HPDE6-E6E7 (cell line): Measurements from ENCODE around the gene JAK1.

Source experiments
- DNase-seq: peaks from one replicate; pipeline ENCODE4 v3.0.0; 2011; ENCODE audit warnings: missing footprints; ENCODE audit errors: extremely low spot score

The JAK1 gene

DNA sequence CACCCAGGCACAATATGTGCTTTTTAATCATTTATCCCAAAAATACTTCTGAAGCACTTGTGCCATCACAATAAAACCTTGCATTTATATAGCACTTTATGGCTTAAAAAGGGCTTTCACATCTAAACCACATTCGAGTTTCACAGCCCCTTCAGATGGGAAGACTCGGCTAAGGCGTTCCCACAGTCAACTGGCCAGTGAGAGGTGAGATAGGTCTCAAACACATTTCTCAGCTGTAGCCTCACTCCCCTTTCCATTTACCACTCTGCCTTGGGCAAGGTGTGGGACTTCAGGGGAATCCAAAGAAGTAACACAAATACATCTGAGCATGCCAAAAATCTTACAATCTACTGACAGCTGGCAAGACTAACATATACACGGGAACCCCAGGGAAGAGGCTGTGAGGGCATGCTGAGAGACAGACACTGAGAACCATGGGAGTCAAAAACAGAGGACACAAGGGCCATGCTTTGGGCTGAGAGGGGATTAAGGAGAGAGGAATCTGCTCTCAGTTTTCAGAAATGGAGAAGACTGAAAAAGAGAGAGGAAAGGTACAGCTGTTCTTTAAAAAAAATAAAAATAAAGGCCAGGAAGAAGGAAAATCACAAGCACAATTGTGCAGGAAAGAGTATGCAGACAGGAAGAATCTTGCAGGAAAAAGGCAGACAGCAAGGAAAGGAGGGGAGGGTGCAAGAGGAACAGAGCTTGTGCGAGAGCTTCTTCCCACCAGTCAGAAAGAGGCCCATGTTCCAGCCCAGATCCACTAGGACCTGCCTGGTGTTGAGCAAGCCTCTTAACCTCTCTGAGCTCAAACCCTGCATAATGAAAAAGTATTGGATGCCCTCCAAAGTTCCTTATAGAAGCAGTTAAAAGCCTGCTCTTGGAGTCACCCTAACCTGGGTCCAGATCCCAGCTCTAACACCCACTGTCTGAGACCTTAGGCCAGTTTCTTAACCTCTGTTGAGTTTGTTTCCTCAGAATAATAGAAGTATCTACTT is 73.5 kb downstream of the JAK1 start:
- no peak for DNase-seq

DNA sequence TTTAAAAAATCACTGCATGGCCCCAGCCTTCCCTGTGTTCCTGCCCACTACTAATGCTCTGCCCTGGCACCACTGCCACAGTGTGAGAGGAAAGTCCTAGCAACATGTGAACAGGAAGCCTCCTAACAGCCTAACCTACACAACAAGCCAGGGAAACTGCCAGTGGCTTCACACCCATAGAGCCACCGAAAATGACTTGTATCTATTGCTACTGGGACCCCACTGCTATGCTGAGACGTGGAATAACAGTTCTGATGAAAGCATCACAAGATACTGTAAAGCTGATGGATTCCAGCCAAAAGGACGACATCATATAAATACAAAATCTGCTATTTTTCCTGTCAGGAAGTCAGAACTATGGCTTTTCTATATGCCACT is 74.9 kb downstream of the JAK1 start:
- no peak for DNase-seq

DNA sequence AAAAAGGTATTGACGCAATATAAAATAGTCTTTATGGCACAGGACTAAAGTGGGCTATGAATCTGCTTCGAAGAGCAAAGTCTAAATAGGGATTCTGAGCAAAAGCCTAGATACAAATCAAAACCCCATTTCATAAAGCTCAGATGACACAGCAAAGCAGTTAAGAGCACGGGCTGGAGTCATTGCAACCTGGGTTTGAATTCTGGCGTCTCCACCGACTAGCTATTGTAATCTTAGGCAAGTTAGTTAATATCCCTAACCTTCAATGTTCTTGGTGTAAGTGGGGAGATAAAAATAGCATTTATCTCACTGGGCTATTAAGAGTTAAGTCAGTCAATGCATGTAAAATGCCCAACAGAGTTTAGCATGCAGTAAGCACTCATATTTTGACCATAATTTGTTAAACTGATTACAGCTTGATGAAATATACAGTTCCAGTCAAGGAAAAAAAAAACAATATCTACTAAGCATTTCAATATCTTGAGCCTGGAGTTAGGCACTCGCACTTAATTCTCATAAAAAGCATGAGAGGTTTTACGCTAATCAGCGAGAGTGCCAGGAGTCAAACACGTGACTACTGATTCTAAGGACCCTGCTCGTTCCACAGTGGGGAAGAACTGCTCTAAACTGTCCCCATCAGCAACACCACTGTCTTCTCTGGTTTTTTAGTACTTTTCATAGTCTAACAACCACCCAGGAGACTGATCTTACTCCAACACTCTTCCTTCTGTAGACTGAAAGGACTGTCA is 75.5 kb downstream of the JAK1 start:
- no peak for DNase-seq

DNA sequence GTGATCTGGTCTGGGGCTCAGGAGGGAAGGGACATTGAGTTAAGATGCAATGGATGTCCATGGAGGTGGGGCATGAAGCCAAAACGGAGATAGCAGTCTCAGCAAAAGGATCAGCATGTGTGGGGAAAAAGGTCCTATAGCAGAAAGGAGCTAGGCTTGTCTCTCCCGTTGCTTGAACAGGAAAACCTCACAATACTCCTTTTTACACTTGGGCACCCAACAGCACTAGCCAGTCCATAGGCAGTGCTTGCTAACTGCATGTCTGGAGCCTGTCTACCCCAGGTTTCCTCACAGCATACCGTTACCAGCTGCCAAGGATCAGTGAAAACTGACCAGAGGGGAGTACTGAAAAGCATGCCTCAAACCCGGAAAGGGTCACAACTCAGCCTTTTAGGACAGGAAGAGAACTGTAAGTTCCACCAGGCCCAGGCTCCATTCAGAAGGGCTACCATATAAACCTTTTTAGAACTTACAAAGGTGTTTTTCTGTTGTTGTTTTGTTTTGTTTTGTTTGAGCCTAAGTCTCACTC is 78.6 kb downstream of the JAK1 start:
- no peak for DNase-seq

DNA sequence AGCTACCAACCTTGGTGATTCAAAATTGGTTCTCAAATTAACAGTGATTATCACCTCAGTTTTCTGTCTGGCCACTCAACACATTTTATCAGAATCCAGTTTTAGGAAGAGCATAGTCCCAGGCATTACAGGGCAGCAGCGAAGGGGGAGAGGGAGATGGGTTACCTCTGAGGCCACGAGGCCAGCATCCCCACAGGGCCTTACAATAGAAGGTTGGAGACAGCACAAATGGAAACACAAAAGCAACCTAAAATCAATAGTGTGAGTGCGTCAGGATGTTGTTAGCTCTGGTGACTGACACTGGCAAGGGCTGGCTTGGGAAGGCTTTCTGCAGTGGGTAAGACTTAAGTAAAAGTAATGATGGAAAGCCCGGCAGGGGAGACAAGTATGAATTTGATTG is 79.5 kb downstream of the JAK1 start:
- no peak for DNase-seq

DNA sequence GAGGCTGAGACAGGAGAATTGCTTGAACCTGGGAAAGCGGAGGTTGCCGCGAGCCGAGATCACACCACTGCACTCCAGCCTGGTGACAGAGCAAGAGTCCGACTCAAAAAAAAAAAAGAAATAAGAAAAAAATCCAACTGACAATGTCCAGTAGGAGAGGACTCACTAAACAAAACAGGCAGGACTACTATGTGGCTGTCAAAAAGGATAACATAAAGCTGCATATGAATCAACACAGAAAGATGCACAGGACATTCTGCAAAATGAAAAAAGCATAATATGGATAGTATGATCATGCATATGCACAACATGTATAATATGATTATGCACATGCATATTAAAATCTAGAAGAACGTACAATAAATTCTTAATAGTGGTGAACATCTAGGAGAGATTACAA is 80.7 kb downstream of the JAK1 start:
- DNase-seq, result no peak

DNA sequence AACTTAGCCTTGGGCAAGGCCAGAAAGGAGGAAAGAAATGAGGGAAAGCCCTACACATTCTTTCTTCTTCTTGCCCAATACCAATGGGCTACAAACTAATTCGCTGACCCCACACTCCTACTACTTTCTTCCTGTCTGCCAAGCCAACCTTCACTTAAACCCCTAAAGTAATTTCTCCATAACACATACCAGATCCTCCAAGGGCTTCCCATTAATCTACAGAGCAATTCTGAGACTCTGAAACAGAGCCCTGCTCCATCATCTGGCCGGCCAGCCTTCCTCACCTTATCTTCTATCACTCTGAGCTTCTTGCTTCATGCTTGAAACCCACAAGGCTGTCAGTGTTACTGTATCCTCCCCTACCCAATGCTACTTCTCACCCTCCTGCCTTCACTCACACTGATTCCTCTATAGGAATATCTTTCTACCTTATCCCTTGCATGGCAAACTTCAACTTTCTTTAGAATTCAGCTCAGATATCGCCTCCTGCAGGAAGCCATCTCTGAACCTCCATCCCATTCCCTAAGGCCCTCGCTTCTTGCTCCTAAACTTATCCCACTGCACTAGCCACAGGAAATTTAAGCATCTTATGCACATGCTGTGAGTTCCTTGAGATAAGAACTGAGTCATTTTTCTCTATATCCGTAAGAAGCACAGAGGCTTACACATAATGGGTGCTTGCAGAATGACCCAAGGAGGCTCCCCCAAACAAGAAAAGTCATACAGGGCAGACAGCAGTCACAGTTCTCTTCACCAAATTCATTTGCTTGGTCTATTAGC is 81.9 kb downstream of the JAK1 start:
- no peak for DNase-seq

DNA sequence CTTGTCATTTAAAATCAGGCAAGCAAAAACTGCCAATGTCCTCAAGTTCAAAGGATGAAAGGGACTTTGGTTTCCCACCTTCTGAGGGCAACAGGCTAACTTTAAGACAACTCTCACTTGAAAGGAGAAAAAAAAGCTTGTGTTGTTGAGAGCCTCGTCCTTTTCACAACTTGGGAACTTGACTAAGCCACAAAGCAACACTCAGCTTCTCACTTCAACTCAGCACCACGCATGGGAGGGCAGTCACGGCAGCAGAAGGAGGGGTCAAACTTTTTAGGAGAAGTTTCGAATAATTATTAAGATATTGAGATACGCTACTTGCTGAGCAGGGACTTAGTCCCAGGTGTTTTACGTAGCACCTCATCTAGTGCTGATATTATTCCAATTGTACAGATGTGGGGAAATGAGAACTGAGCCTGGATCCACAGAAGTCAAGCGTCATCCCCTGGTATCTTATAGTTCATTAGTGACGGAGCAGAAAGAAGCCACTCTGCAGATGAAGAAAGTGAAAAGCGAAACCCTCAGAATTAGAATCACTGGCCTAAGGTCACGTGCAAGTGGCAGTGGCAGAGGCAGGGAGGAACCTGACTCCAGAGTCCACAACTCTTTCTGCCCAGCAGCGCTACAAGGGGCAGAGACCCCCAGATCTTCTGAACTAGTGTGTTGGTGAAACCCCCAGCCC is 83.6 kb downstream of the JAK1 start:
- no peak for DNase-seq

DNA sequence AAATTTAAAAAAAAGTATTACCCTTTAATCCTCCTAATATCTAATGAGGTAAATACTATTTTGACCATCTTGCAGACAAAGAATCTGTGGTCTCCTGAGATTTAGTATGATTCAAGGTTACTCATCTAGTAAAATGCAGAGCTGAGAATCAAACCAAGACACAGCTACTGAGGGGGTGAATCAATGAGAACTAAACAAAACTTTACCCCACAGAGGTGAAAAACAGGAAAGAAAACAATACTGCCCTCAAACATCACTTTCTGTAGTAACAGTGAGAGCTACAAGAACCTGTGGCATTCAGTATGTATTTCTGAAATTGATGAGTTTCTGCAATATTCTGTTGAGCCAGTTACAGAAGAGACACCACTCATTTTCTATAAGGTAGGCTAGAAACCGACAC is 85.1 kb downstream of the JAK1 start:
- DNase-seq, result no peak

DNA sequence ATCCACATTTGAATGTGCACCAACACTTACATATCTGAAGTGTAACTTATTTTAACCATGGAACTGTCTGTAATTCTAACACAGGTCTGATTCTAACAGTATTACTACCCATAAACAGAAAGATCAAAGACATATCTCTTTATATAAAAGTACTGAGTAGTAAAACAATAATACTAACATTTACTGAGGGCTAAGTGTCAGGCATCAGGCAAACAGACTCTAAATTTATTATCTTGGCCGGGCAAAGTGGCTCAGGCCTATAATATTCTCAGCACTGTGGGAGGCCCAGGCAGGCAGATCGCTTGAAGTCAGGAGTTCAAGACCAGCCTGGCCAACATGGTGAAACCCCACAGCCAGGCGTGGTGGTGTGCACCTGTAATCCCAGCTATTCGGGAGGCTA is 85.9 kb downstream of the JAK1 start:
- DNase-seq, result no peak

DNA sequence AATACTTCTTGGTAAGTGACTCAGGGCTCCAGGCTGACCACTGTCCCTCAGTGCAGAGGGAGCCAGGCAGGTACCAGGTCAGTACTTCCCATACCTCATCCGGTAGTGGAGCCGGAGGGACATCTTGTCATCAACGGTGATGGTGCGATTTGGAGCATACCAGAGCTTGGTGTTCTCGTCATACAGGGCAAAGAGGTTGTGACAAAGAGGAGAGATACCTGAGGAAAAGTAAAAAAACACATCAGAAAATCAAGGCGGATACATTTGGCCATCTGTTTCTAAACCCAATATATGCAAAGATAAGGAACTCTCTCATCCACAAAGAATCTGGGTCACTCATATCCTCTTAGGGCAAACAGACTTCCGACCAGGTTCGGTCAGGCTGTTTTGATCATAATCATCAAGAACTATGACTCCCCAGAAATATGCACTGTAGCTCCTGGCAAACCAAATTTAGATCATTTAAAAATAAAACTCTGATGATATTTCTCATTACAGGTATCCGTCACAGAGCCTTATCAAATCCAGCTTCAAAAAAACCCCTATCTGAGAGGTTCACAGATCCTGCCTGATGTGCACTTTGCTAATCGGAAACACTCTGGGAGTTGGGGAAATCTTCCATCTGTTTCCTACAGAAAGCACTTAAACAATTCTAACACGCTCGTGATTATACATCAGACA is 87.3 kb downstream of the JAK1 start:
- DNase-seq, result no peak

DNA sequence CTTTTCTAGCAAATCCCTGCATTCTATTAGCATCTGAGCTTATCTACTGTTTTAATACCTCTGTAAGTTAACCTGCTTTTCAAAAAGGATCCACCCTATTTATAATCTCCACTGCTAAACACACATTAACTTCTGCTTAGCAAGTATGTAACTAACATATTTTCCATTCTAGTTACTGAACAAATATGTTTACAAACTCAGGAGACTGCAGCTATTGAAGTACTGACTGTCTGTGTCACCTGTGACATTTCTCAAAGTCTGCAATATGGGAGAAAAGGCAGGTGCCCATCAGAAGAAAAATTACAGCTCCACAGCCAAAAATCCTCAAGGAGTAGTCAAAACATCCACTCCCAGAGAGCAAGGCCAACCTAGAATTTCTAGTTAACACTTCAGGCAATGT is 88.3 kb downstream of the JAK1 start:
- DNase-seq, result no peak

DNA sequence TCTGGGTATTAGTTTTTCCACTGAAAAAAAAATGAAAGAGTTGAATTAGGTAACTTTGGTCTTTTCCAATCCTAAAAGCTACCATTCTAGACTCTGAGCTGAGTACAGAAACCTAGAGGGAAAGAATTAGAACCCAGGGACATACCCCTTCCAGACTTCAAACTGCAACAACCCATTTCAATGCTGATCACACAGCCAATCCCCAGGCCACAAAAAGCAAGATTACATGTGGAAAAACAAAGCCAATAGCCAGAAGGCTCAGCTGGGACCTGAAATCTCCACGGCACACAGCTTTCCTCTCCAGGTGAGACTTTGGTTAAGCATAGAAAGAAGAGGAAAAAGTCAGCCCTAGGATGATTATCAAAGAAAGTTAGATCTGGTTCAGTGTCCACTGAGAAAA is 88.8 kb downstream of the JAK1 start:
- no peak for DNase-seq

DNA sequence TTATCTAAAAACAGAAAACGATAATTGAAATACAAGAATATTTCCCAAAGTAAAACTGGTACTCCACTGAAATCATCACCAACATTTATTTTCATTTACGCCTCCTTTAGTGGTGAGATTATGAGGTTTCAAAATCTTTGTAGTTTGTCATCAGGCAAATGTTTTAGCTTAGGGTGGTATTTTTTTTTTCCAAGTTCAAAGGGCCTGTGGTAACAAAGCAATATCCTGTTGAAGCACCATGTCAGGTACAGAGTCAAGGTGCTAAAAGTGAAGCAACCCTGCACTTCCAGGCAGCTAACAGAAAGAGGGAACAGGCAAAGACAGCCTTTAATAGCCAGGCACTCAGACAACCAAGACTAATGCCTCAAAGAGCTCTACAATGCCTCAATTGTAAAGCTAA is 89.2 kb downstream of the JAK1 start:
- DNase-seq, result no peak

DNA sequence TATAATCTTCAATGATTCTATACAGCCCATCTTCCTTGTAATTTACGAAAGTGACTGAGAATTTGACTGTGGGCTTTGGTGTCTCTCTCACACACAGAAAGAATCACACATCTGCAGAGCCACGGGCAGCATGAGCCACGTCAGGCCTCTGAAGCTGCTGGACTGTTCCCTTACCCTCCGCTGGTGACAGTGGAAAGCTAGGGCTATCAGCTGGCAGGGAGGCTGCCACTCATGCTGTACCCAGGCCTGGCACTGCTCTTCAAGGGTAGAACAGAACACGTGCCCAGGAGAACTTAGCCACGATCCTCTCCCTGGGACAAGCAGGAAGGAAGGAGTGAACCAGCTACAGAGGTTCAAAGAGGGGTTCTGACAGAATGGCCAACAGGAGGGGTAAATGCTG is 90.7 kb downstream of the JAK1 start:
- no peak for DNase-seq

DNA sequence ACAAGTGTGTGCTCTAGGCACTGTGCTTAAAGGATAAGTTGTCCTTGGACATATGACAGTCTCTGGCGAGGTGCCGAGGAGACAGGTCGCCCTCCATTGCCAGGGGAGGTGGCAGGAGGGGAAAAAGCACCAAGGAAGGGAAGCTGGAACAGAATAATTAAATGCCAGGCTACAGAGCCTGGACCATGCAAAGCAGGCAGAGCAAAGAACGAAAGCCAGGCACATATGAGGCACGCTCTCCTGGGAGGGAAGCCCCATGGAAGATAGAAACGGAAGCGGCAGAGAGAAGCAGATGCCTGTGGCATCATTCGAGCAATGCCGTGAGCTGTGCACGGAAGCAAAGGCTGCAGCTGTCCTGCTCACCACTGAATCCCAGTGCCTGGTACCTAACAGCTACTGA is 91.2 kb downstream of the JAK1 start:
- DNase-seq, result no peak

DNA sequence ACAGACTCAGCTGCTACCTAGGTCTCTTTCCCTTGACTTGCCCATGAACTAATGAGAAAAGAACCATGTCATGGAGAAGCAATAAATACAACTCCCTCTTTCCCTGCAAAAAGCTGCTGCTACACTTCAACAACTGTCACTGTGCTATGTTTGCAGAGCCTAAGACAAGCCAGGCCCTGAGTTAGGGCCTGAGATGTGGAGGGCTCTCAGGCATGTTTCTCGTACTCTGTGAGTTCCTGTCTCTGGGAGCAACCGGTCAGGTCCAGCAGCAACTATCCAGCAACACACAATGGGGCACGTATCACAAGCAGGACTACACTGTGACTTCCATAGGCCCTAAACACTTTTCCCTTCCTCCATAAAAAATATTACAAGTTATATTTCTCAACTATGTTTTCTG is 91.7 kb downstream of the JAK1 start:
- DNase-seq, result no peak

DNA sequence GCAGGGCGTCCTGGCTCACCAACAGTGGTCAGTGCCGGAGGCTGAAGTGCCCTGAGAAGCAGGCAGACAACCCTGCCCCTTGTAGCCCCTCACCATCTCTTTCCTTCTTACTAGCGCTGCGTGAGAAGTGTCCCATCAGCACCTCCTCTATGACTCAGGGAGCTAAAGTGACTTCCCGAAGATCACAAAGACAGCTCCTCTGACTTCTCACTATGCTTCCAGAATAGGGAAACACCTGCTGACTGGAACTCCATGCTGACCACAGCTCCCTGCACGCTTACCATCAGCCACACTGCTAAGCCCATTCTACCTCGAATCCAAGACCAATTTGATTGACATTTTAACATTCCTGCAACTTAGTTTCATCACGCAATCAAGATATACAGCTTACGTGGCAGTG is 92.8 kb downstream of the JAK1 start:
- DNase-seq, result no peak

DNA sequence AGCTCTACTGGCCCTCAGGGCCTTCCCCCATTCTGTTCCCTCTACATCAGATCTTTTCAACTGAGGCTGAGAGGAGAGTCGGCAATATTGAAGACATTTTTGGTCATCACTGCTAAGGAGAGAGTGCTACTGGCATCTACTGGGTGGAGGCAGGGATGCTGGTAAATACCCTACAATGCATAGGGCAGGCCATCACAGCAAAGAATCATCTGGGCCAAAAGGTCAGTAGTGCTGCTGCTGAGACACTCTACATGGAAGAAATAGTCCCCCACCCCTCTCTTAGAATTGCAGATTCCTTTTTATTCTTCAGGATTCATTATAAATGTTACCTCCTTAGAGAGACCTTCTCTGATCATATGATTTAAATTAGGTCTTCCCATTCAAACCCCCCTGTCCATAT is 94.3 kb downstream of the JAK1 start:
- no peak for DNase-seq

DNA sequence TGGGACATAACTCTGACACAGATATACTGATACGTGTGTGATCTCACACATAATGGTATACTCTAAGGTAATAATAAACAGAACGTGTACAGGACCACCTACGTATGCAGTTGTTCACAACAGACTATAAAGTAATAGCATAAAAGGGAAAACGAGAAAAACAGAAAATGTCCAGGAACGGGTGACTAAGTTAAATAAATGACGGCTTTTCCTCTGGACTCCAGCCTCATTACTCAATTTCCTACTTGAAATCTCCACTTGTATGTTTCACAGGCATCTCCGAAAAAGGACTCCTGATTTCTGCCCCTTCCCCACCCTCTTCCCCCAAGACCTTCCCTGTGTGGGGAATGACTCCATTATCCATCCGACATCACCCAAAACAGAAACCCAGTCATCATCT is 95.1 kb downstream of the JAK1 start:
- no peak for DNase-seq

DNA sequence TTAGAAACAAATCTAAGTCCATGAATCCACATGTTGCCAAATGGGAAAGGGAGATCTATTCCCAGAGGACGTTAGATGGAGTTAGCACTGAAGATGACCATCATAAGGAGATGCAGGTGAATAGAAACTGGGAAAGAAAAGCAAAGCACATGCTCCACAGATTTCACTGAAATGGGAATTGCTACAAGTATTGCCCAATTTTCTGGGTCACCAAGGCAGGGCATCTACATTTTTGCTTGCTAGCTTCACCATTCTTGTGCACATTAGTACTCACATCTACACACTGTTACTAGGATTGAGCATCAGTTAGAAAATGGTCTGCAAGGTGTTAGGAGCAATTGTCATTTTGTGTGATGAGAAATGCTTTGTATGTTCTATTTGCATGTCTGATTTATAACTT is 99.1 kb downstream of the JAK1 start:
- DNase-seq, result no peak
